K562 (cell line): Measurements from ENCODE around the gene KPTN. TPM values are rescaled to one million over a fixed set of nuclear protein-coding genes. Genes with fewer than 3 reads are reported as not detected.
A peak's percentile ranks its signal among the peaks of the same experiment; 100 is the strongest.

ENCODE experiments used
- AFF1 ChIP-seq, 2 experiments: fragments of 450-650 bp; IDR thresholded peaks; 2 replicates each; pipeline ENCODE4 v1.6.1; 2018; ENCODE audit warnings: mild to moderate bottlenecking in 2 of 2, low read depth in 1 of 2; ENCODE audit not compliant: partially characterized antibody in 2 of 2
- CREM ChIP-seq: IDR thresholded peaks from 2 replicates; pipeline ENCODE4 v1.6.1; 2014; ENCODE audit warnings: antibody characterized with exemption, low read depth
- ILK ChIP-seq: fragments of 450-650 bp; IDR thresholded peaks from 2 replicates; pipeline ENCODE4 v1.6.1; 2016; ENCODE audit warnings: missing genetic modification characterization, low read depth, mild to moderate bottlenecking, missing compliant biosample characterization, moderate library complexity, borderline replicate concordance
- JUN ChIP-seq, 2 experiments: sonication (generic) in 1 of 2; formaldehyde crosslinking in 1 of 2; IDR thresholded peaks; 2 replicates each; pipeline versions ENCODE4 v1.6.1 to v1.8.0; 2012 to 2022; ENCODE audit warnings: borderline replicate concordance in 2 of 2, mild to moderate bottlenecking in 2 of 2, improper control_type of control experiment in 1 of 2, low read depth in 1 of 2, low read length in 1 of 2, missing genetic modification reagents in 1 of 2
- ZBTB2 ChIP-seq: fragments of 450-650 bp; IDR thresholded peaks from 2 replicates; pipeline ENCODE4 v1.6.1; 2016; ENCODE audit warnings: antibody characterized with exemption
- ZBTB5 ChIP-seq: fragments of 450-650 bp; IDR thresholded peaks from 2 replicates; pipeline ENCODE4 v1.6.1; 2017; ENCODE audit warnings: antibody characterized with exemption
- ZEB2 ChIP-seq: fragments of 450-650 bp; IDR thresholded peaks from 2 replicates; pipeline ENCODE4 v1.6.1; 2016
- ZNF512 ChIP-seq: IDR thresholded peaks from 2 replicates; pipeline ENCODE4 v1.6.1; 2016; ENCODE audit warnings: missing genetic modification characterization, missing compliant biosample characterization
- polyA plus RNA-seq, 8 experiments: library from polyadenylated mRNA; depleted of rRNA in 4 of 8; stranded (reverse) in 5 of 8; unstranded in 3 of 8; fragments of >200 nt; fragmentation: Nextera tagmentation in 2 of 8; fragmentation: Illumina TruSeq in 1 of 8; extraction: Ambion mirVana in 2 of 8; extraction: Trizol in 1 of 8; gene quantifications; 2 replicates each; pipeline versions ENCODE4 v1.2.1 to v1.2.3, GENCODE V29; 2011 to 2014; ENCODE audit warnings: inconsistent platforms in 1 of 8, missing spikeins in 1 of 8
- total RNA-seq, 7 experiments: library from RNA; depleted of rRNA in 6 of 7; stranded (reverse); fragments of >200 nt in 6 of 7; fragmentation: Illumina TruSeq in 2 of 7; extraction: Trizol in 2 of 7; gene quantifications; 2 replicates each; pipeline versions ENCODE4 v1.2.1 to v1.2.3, GENCODE V29; 2011 to 2021; ENCODE audit warnings: low replicate concordance in 1 of 7

The KPTN gene
- total and polyA plus RNA-seq, 9 of the 15 experiments (the other 6 are each of a cell fraction or from before 2014, with no cell fraction given): 0.56 to 18.2 (median 8.5) TPM

- TF ChIP-seq ZBTB5 (0 out of 2 replicates have a peak, but pooled peaks have one; percentile 36), AFF1 (IDR thresholded peaks at IDR 0.05; ENCODE audit: low read depth in 1 of 2, partially characterized antibody in 2 of 2) (peak; percentile 35 to 58), ZEB2 (peak; percentile 89), JUN (IDR thresholded peaks at IDR 0.05; ENCODE audit: borderline replicate concordance, low read depth, low read length) (no peak), JUN (CRISPR knock-in tag; IDR thresholded peaks at IDR 0.05; ENCODE audit: borderline replicate concordance) (no peak), ZBTB2 (peak; percentile 57; the same call in 1 of the 2 replicates), ILK (no peak), CREM (peak; percentile 47; the same call in 1 of the 2 replicates), ZNF512 (no peak)
These were observed 37.2 kb downstream of the KPTN start (continued) for GRCh38 chr19:47446534-47447469.
